Heart left ventricle (tissue), 16 donors: ENCODE measurements around the gene TMC7. TPM values are rescaled to one million over a fixed set of nuclear protein-coding genes. Genes with fewer than 3 reads are reported as not detected.
"Not testable (repeated sequence)": the region's sequence is repeated elsewhere in the genome, so short reads cannot be mapped to it uniquely, and the experiment has no call there.

Experiments used
- ATAC-seq, 4 donors: fragments of 200-7000 bp; cut with Tn5 transposase; one replicate each; pipeline ENCODE4 v1.9.1; 2020 to 2022; ENCODE audit warnings: moderate library complexity in 4 of 4, mild to moderate bottlenecking in 3 of 4, moderate number of reproducible peaks in 1 of 4
- DNase-seq, 5 donors: peaks; one replicate each; pipeline ENCODE4 v3.0.0-alpha.2; 2020
- H3K27ac ChIP-seq, 12 donors: fragments of 200-600 bp; sonication (generic) in 4 of 12; one replicate each; pipeline versions ENCODE4 v1.5.0 to v1.8.0; 2016 to 2022; ENCODE audit warnings: mild to moderate bottlenecking in 2 of 12
- H3K27me3 ChIP-seq, 9 donors: fragments of 200-600 bp; sonication (generic) in 2 of 9; one replicate each; pipeline versions ENCODE4 v1.5.1 to v1.8.0; 2016 to 2022; ENCODE audit warnings: mild to moderate bottlenecking in 3 of 9
- H3K36me3 ChIP-seq, 9 donors: fragments of 200-600 bp; sonication (generic) in 2 of 9; one replicate each; pipeline versions ENCODE4 v1.5.0 to v1.8.0; 2018 to 2022; ENCODE audit warnings: mild to moderate bottlenecking in 2 of 9
- H3K4me1 ChIP-seq, 12 donors: fragments of 200-600 bp; sonication (generic) in 4 of 12; one replicate each; pipeline versions ENCODE4 v1.5.0 to v1.8.0; 2016 to 2022; ENCODE audit warnings: mild to moderate bottlenecking in 3 of 12
- H3K4me3 ChIP-seq, 12 donors: fragments of 200-600 bp; sonication (generic) in 4 of 12; one replicate each; pipeline versions ENCODE4 v1.5.0 to v1.8.0; 2017 to 2022; ENCODE audit warnings: mild to moderate bottlenecking in 9 of 12, moderate library complexity in 4 of 12
- H3K9me3 ChIP-seq, 12 donors: fragments of 200-600 bp; sonication (generic) in 4 of 12; one replicate each; pipeline versions ENCODE4 v1.5.0 to v1.8.0; 2016 to 2022; ENCODE audit warnings: mild to moderate bottlenecking in 1 of 12
- POLR2A ChIP-seq, 2 donors: fragments of 450-650 bp; IDR thresholded peaks; one replicate each; pipeline ENCODE4 v1.6.1; 2017; ENCODE audit warnings: antibody characterized with exemption in 2 of 2, mild to moderate bottlenecking in 2 of 2, moderate library complexity in 2 of 2
- WGBS, 4 donors: extraction: QIAGEN DNeasy Blood & Tissue Kit in 2 of 4; methylation state at CpG; one replicate each; pipeline versions ENCODE4 v1.1.5 to v1.1.7; 2013 to 2018; 5-methylcytosine and 5-hydroxymethylcytosine counted together
- intact Hi-C, 10 donors: fragments of 100-400 bp; cut with DNase I; formaldehyde crosslinking; loops; one replicate each; pipeline versions ENCODE4 v1.11.1 to v1.14.2; 2022
- polyA plus RNA-seq, 2 donors: library from polyadenylated mRNA; stranded (reverse); fragments of 200-250 nt; gene quantifications; one replicate each; pipeline ENCODE4 v1.2.3, GENCODE V29; 2013
- total RNA-seq, 9 donors: library from RNA; depleted of rRNA in 2 of 9; stranded (reverse); fragments of >200 nt in 2 of 9; fragmentation: NEBNext Ultra II Directional in 3 of 9; extraction: Animal tissue kit (Norgen Biotek cat#: 25700) in 3 of 9; gene quantifications; one replicate each; pipeline versions ENCODE4 v1.1.0 to v1.2.4, GENCODE V29; 2016 to 2023
- TF ChIP-seq, protein P1 (sequence below), 12 donors: fragments of 200-600 bp; sonication (generic) in 4 of 12; IDR thresholded peaks; one replicate each; pipeline versions ENCODE4 v1.5.0 to v1.8.0; 2018 to 2022; ENCODE audit warnings: antibody characterized with exemption in 12 of 12, mild to moderate bottlenecking in 5 of 12
- donor health status: ischemic (EF 13 %, LVEDD 7.1; RV severe dilation, severe dysfunction).
- donor health status: healthy with polysubstance abuse.
- donor health status: DM: no; HTN: yes; CAD: no.
- donor health status: DM: no; HTN: no; CAD: no.
- donor health status: ischemic (EF 25% LVEDD 6.9; RV normal size, moderate dysfunction).
- donor health status: ischemic (EF 25% LVEDD 5.7; RV mildly dilated, moderate dysfunction).
- donor health status: healthy.
- donor health status: DM: yes; HTN: yes; CAD: no.
- donor health status: ischemic (EF 35%, LVEDD 5.7; RV mildly dilated, moderate dysfunction).
- donor health status: nonischemic (EF 11% LVEDD 7.7; RV severe dilation, severe dysfunction).
- donor health status: DM: yes; HTN: yes; CAD: no.
- donor health status: PGD.
- donor health status: ischemic (EF 29% LVEDD 5.4; RV normal size, mild dysfunction).
- donor health status: nonischemic (EF 23%, LVEDD 6.1; RV moderate dilation, normal function).

Gene TMC7
- total and polyA plus RNA-seq, 11 donors = 0.69 to 2.3 (median 0.96) TPM

DNA sequence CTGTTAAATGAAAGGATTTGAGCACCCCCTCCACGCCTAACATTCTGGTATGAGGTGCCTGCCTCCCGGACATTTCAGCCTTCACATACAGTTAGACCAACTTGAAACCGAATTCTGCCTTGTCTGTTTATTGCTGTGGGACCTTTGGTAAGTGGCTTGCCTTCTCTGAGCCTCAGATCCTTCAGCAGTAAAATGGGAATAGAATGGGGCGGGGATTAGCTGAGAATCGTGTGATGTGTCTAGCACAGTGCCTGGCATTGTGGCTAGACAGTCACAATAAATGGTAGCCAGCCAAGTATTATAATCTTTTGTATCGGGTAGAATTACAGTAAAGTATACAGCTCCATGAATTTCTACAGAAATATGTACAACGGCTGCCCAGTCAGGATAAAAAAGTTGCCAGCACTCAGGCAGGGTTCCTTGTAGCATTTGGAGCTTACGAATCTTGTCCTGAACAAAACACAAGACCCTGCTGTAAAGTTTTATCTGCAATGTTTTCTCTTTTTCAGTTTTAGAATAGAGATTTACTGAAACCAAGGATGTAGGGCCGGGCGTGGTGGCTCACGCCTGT is 786 bp downstream of the TMC7 start:
- ATAC-seq = no peak
- TF ChIP-seq POLR2A (IDR thresholded peaks at IDR 0.05) = no peak
- TF ChIP-seq, protein P1, sequence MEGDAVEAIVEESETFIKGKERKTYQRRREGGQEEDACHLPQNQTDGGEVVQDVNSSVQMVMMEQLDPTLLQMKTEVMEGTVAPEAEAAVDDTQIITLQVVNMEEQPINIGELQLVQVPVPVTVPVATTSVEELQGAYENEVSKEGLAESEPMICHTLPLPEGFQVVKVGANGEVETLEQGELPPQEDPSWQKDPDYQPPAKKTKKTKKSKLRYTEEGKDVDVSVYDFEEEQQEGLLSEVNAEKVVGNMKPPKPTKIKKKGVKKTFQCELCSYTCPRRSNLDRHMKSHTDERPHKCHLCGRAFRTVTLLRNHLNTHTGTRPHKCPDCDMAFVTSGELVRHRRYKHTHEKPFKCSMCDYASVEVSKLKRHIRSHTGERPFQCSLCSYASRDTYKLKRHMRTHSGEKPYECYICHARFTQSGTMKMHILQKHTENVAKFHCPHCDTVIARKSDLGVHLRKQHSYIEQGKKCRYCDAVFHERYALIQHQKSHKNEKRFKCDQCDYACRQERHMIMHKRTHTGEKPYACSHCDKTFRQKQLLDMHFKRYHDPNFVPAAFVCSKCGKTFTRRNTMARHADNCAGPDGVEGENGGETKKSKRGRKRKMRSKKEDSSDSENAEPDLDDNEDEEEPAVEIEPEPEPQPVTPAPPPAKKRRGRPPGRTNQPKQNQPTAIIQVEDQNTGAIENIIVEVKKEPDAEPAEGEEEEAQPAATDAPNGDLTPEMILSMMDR (IDR thresholded peaks at IDR 0.05) = no peak
- no peak for DNase-seq

DNA sequence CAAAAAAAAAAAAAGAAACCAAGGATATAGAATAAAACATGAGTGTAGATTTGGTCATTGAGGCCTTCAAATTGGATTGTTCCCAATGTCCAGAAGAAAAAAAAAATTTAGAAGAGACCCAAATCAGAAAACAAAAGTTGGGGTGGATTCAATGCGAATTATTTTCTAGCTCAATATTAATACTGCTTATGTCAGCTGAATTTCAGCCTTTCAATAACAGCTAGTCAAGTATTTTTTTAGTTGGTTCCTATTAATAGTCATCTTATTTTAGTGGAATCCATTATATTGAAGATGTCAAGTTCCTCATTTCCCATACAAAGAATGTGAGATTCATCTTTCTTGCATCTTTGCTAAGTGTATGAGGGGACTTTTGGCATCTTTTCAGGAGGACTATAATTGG is 1.5 kb downstream of the TMC7 start:
- not testable (repeated sequence) for H3K36me3 ChIP-seq, H3K9me3 ChIP-seq, ATAC-seq, DNase-seq, H3K27ac ChIP-seq, H3K4me3 ChIP-seq
- 87 to 98% (median 95%) methylated on average over 1 of the region's 1 CpG for WGBS, 4 donors
- Histone ChIP-seq H3K27me3 (peaks cover 0 to 20% (median 0%) of the 10 kb centered on the region in 9 donors), H3K4me1 (peaks cover 0 to 18% (median 5%) of the 10 kb centered on the region in 12 donors)
- intact Hi-C loops = loop anchor here in 2 of 10 donors (10.0 kb wide), 2 partner anchors 80 to 520 kb away; partner anchors contain the start of gene COQ7 (in 1 of the 2)

More for the DNA sequence above, 786 bp downstream of the TMC7 start:
- intact Hi-C loops = loop anchor here in 8 of 10 donors (5.0 to 10.0 kb wide), 5 partner anchors 80 to 520 kb away; partner anchors contain the start of gene COQ7 (in 2 of the 8)
- WGBS, 4 donors = 67 to 75% (median 70%) methylated on average over 11 of the region's 11 CpGs
- peaks cover 0 to 18% (median 5%) of the 10 kb centered on the region in 12 donors for H3K4me1 ChIP-seq
- no peaks in the 10 kb centered on the region for H3K36me3 ChIP-seq
- H3K4me3 ChIP-seq = peak overlapping the region; percentile 54 to 85 (median 66)
- H3K27me3 ChIP-seq = peaks cover 0 to 20% (median 0%) of the 10 kb centered on the region in 9 donors
- H3K27ac ChIP-seq = peak overlapping the region in 9 of 12 donors; percentile 70 to 87 (median 77)
- no peaks in the 10 kb centered on the region for H3K9me3 ChIP-seq

DNA sequence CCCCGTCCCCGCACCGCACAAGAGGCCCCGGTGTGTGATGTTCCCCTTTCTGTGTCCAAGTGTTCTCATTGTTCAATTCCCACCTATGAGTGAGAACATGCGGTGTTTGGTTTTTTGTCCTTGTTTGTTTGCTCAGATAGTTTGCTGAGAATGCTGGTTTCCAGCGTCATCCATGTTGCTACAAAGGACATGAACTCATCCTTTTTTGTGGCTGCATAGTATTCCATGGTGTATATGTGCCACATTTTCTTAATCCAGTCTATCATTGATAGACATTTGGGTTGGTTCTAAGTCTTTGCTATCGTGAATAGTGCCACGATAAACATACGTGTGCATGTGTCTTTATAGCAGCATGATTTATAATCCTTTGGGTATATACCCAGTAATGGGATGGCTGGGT is 8.0 kb downstream of the TMC7 start:
- DNase-seq = not testable (repeated sequence)
- intact Hi-C loops = loop anchor here in 1 of 10 donors (10.0 kb wide), 1 partner anchor 383 kb away; no protein-coding TSS in a partner anchor

DNA sequence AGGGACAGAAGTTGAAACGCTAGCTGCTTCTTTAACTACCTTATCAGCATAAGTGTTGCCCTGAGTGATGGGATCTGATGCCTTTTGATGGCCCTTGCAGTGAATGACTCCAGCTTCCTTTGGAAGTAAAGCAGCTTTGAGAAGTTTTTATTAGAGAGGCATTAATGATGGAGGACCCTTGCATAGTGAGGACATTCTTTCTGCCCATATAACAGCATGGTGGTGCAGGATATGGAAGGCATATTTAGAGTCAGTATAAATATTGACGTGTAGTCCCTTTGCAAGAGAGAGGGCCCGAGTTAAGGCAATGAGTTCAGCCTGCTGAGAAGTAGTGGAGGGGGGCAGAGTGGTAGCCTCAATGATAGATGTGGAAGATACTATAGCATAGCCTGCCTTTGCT is 9.8 kb downstream of the TMC7 start:
- DNase-seq, ATAC-seq, H3K4me3 ChIP-seq, H3K4me1 ChIP-seq, H3K9me3 ChIP-seq, H3K27me3 ChIP-seq, H3K36me3 ChIP-seq, H3K27ac ChIP-seq: not testable (repeated sequence)
- 87 to 94% (median 90%) methylated on average over 3 of the region's 3 CpGs for WGBS, 4 donors
- intact Hi-C loops = loop anchor here in 1 of 10 donors (10.0 kb wide), 1 partner anchor 381 kb away; no protein-coding TSS in a partner anchor

More for the DNA sequence above, 8.0 kb downstream of the TMC7 start:
- not testable (repeated sequence) for ATAC-seq, H3K9me3 ChIP-seq, H3K27me3 ChIP-seq, H3K4me3 ChIP-seq, H3K27ac ChIP-seq, H3K36me3 ChIP-seq
- H3K4me1 ChIP-seq = peaks cover 0 to 13% (median 0%) of the 10 kb centered on the region in 12 donors
- 94 to 98% (median 96%) methylated on average over 9 of the region's 9 CpGs for WGBS, 4 donors

DNA sequence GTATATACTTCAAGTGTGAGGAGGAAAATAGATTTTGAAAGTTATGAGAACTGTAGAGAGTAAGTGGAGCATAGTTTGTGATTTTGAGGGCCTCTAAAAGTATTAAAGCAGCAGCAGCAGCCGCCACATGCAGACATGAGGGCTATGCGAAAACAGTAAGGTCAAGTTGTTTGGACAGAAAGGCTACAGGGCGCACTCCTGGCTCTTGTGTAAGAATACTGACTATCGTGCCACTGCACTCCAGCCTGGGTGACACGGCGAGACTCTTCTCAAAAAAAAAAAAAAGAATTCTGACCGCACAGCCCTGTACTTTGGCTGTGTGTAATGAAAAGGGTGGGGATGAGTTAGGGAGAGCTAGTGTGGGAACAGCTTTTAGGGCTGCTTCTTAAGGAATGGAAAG is 10.4 kb downstream of the TMC7 start:
- H3K9me3 ChIP-seq, H3K27me3 ChIP-seq, H3K36me3 ChIP-seq, DNase-seq, ATAC-seq, H3K4me1 ChIP-seq, H3K4me3 ChIP-seq, H3K27ac ChIP-seq: not testable (repeated sequence)
- intact Hi-C loops = loop anchor here in 1 of 10 donors (10.0 kb wide), 1 partner anchor 381 kb away; no protein-coding TSS in a partner anchor
- 82 to 89% (median 82%) methylated on average over 7 of the region's 7 CpGs for WGBS, 4 donors

DNA sequence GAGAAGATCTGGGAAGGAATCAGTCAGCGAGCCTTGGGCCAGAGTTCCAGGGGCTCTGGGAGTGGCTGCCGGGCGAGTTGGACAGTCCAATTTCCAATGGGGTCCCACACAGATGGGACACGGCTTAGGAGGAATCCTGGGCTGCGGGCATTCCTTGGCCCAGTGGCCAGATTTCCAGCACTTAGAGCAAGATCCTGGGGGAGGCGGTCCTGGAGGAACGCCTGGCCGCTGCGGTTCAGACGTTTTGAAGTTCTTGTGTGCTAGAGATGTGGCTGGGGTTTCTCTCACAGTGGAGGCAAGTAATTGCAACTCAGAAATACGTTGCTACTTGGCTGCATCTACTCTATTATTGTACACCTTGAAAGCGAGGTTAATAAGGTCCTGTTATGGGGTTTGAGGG is 11.7 kb downstream of the TMC7 start:
- not testable (repeated sequence) for H3K36me3 ChIP-seq, DNase-seq

DNA sequence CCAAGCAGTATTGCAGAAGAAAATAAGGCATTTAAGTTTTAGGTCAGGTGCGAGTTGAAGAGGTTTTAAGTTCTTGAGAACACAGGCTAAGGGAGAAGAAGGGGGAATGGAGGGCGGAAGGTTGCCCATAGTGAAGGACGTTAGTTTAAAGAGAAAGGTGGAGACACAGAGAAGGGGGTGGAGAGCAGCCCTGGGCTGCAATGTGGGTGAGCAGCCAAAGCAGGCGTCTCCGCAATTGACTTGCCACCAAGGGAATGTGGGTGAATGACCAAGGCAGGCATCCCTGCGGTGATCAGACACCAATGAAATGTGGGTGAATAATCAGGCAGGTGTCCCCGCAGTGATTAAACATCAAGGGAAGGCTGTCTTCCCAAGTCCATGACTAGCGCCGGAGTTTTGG is 12.8 kb downstream of the TMC7 start:
- H3K36me3 ChIP-seq, H3K4me3 ChIP-seq, H3K27ac ChIP-seq, DNase-seq, ATAC-seq, H3K27me3 ChIP-seq, H3K4me1 ChIP-seq, H3K9me3 ChIP-seq: not testable (repeated sequence)
- intact Hi-C loops = loop anchor here in 1 of 10 donors (10.0 kb wide), 1 partner anchor 378 kb away; no protein-coding TSS in a partner anchor
- WGBS, 4 donors = 88 to 89% (median 88%) methylated on average over 9 of the region's 9 CpGs

More for the DNA sequence above, 11.7 kb downstream of the TMC7 start:
- H3K27me3 ChIP-seq, H3K4me1 ChIP-seq, H3K4me3 ChIP-seq, ATAC-seq, H3K9me3 ChIP-seq, H3K27ac ChIP-seq: not testable (repeated sequence)
- 80 to 90% (median 84%) methylated on average over 10 to 12 of the region's 12 CpGs for WGBS, 4 donors
- intact Hi-C loops = loop anchor here in 1 of 10 donors (10.0 kb wide), 1 partner anchor 379 kb away; no protein-coding TSS in a partner anchor

DNA sequence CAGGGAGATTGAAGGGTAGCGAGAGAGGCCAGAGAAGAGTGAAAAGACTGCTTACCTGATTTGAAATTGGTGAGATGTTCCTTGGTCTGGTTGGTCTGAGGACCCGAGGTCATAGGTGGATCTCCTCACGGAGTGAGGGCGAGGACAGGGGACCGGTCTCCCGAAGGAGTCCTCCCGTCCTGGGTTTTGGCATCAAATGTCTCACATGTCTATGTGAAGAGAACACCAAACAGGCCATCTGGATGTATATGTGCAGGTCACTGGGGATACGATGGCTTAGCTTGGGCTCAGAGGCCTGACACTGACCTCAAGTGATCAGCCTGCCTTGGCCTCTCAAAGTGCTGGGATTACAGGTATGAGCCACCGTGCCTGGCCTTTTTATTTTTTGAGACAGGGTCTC is 13.3 kb downstream of the TMC7 start:
- intact Hi-C loops = loop anchor here in 1 of 10 donors (10.0 kb wide), 1 partner anchor 378 kb away; no protein-coding TSS in a partner anchor
- H3K9me3 ChIP-seq, H3K4me1 ChIP-seq, H3K4me3 ChIP-seq, H3K27me3 ChIP-seq, DNase-seq, H3K27ac ChIP-seq, H3K36me3 ChIP-seq, ATAC-seq: not testable (repeated sequence)
- 88 to 92% (median 91%) methylated on average over 9 of the region's 9 CpGs for WGBS, 4 donors
